Glutamatergic neuron (in vitro differentiated cells): ENCODE data around the gene STIP1. TPM values are rescaled to one million over a fixed set of nuclear protein-coding genes. Genes with fewer than 3 reads are reported as not detected.

ENCODE experiments used
- DNase-seq: peaks from one replicate; pipeline ENCODE4 v3.0.0; 2022
- H3K27ac Mint-ChIP-seq: one replicate; pipeline ENCODE4 v1.8.0; 2020; ENCODE audit warnings: mild to moderate bottlenecking, mixed read lengths, inconsistent platforms; ENCODE audit not compliant: unreplicated experiment
- H3K27me3 Mint-ChIP-seq: one replicate; pipeline ENCODE4 v1.8.0; 2020; ENCODE audit warnings: mild to moderate bottlenecking, moderate library complexity, mixed read lengths, inconsistent platforms; ENCODE audit not compliant: unreplicated experiment
- H3K36me3 Mint-ChIP-seq: one replicate; pipeline ENCODE4 v1.8.0; 2020; ENCODE audit warnings: mild to moderate bottlenecking, mixed read lengths, inconsistent platforms; ENCODE audit not compliant: unreplicated experiment
- H3K4me1 Mint-ChIP-seq: one replicate; pipeline ENCODE4 v1.8.0; 2020; ENCODE audit warnings: mild to moderate bottlenecking, low read depth, mixed read lengths, inconsistent platforms; ENCODE audit not compliant: unreplicated experiment
- H3K4me3 Mint-ChIP-seq: one replicate; pipeline ENCODE4 v1.8.0; 2020; ENCODE audit warnings: mild to moderate bottlenecking, mixed read lengths, inconsistent platforms; ENCODE audit not compliant: unreplicated experiment
- H3K9me3 Mint-ChIP-seq: one replicate; pipeline ENCODE4 v1.8.0; 2020; ENCODE audit warnings: mild to moderate bottlenecking, moderate library complexity, mixed read lengths, inconsistent platforms; ENCODE audit not compliant: unreplicated experiment
- CTCF ChIP-seq: fragments of 200-600 bp; sonication (generic); IDR thresholded peaks from one replicate; pipeline ENCODE4 v1.5.0; 2021; ENCODE audit not compliant: partially characterized antibody, unreplicated experiment
- total RNA-seq: library from RNA; stranded (reverse); fragmentation: NEBNext Ultra II Directional; extraction: Animal tissue kit (Norgen Biotek cat#: 25700); gene quantifications from one replicate; pipeline ENCODE4 v1.2.1, GENCODE V29; 2021; ENCODE audit not compliant: unreplicated experiment

STIP1 gene
- total RNA-seq, 1 donor from 2014 or later, result 160 TPM

- Mint-ChIP-seq H3K9me3 (peaks cover 10% of the 10 kb centered on the region), H3K36me3 (no peaks in the 10 kb centered on the region), H3K27me3 (peaks cover 1% of the 10 kb centered on the region), H3K27ac (no peak overlapping the region), H3K4me1 (peaks cover 22% of the 10 kb centered on the region), H3K4me3 (no peak overlapping the region)
- no peak for DNase-seq
- no peak for TF ChIP-seq CTCF
Observed at GRCh38 chr11:64178951-64179639, 6.9 kb upstream of the STIP1 start.

GRCh38 chr11:64180891-64181290, 5.1 kb upstream of the STIP1 start:
- peak overlapping the region; percentile 80 for H3K27ac Mint-ChIP-seq
- H3K4me3 Mint-ChIP-seq, result peak overlapping the region; percentile 71
- peaks cover 22% of the 10 kb centered on the region for H3K4me1 Mint-ChIP-seq
- H3K36me3 Mint-ChIP-seq, result no peaks in the 10 kb centered on the region
- TF ChIP-seq CTCF, result no peak
- H3K9me3 Mint-ChIP-seq, result peaks cover 12% of the 10 kb centered on the region
- DNase-seq, result no peak
- H3K27me3 Mint-ChIP-seq, result peaks cover 10% of the 10 kb centered on the region

GRCh38 chr11:64181506-64182411, 4.2 kb upstream of the STIP1 start:
- no peak for TF ChIP-seq CTCF
- Mint-ChIP-seq H3K27ac (peak overlapping the region; percentile 83), H3K36me3 (no peaks in the 10 kb centered on the region), H3K4me1 (peaks cover 22% of the 10 kb centered on the region), H3K27me3 (peaks cover 11% of the 10 kb centered on the region), H3K9me3 (peaks cover 14% of the 10 kb centered on the region), H3K4me3 (peak overlapping the region; percentile 71)
- peak; percentile 83 for DNase-seq

- H3K36me3 Mint-ChIP-seq, result no peaks in the 10 kb centered on the region
- no peak for DNase-seq
- peaks cover 22% of the 10 kb centered on the region for H3K4me1 Mint-ChIP-seq
- peaks cover 5% of the 10 kb centered on the region for H3K9me3 Mint-ChIP-seq
- no peak for TF ChIP-seq CTCF
- H3K27ac Mint-ChIP-seq, result peak overlapping the region; percentile 48
- H3K27me3 Mint-ChIP-seq, result peaks cover 11% of the 10 kb centered on the region
- H3K4me3 Mint-ChIP-seq, result peak overlapping the region; percentile 97
Observed at GRCh38 chr11:64183890-64184289, 2.1 kb upstream of the STIP1 start.
